ENCODE measurements around the gene TTC22.
"Not testable (repeated sequence)": the region's sequence is repeated elsewhere in the genome, so short reads cannot be mapped to it uniquely, and the experiment has no call there.

TTC22 gene

GRCh38 chr1:54781023-54781723 lies 19.9 kb downstream of the TTC22 start:
- DNase-seq, result no peak

- DNase-seq, result no peak
These were observed 23.7 kb downstream of the TTC22 start for GRCh38 chr1:54777431-54777830.

- DNase-seq, result no peak
These were observed 24.1 kb downstream of the TTC22 start for GRCh38 chr1:54777011-54777410.

- not testable (repeated sequence) for DNase-seq
These were observed 25.0 kb downstream of the TTC22 start for GRCh38 chr1:54775828-54776721.

GRCh38 chr1:54774820-54775498 lies 26.2 kb downstream of the TTC22 start:
- DNase-seq, result peak; percentile 11

- no peak for DNase-seq
These were observed 28.2 kb downstream of the TTC22 start for GRCh38 chr1:54772951-54773350.

GRCh38 chr1:54768093-54768492 lies 33.0 kb downstream of the TTC22 start:
- peak; percentile 12 for DNase-seq

- no peak for DNase-seq
These were observed 33.6 kb downstream of the TTC22 start for GRCh38 chr1:54767526-54767925.

- DNase-seq, result no peak
These were observed 34.4 kb downstream of the TTC22 start for GRCh38 chr1:54766726-54767125.

GRCh38 chr1:54764922-54765561 lies 36.1 kb downstream of the TTC22 start:
- DNase-seq, result no peak

- DNase-seq, result peak; percentile 97
These were observed 36.8 kb downstream of the TTC22 start, which contains the start of gene PARS2 for GRCh38 chr1:54764133-54764921. TSS of gene PARS2 (minus strand) at chr1:54764523. CDS start at chr1:54759161, 5,362 bp downstream.

- no peak for DNase-seq
These were observed 37.3 kb downstream of the TTC22 start for GRCh38 chr1:54763816-54764132.

GRCh38 chr1:54758678-54759348 lies 42.3 kb downstream of the TTC22 start:
- DNase-seq, result no peak

- no peak for DNase-seq
These were observed 43.3 kb downstream of the TTC22 start for GRCh38 chr1:54757833-54758232.

- no peak for DNase-seq
These were observed 46.4 kb downstream of the TTC22 start for GRCh38 chr1:54754486-54755285.

GRCh38 chr1:54754045-54754444 lies 47.1 kb downstream of the TTC22 start:
- no peak for DNase-seq

- no peak for DNase-seq
These were observed 49.7 kb downstream of the TTC22 start for GRCh38 chr1:54751426-54751825.

- no peak for DNase-seq
These were observed 50.5 kb downstream of the TTC22 start for GRCh38 chr1:54750596-54750995.

- DNase-seq, result no peak
These were observed 52.9 kb downstream of the TTC22 start for GRCh38 chr1:54748094-54748835.

GRCh38 chr1:54745864-54746263 lies 55.3 kb downstream of the TTC22 start:
- DNase-seq, result no peak
